ENCODE data around the gene YBX3.

The YBX3 gene

GRCh38 chr12:10669533-10669932 lies 53.6 kb downstream of the YBX3 start:
- no peak overlapping the region for H3K4me3 ChIP-seq (ENCODE audit: low read depth, low read length)
- in situ Hi-C loops (cut with HindIII; ENCODE audit: low sequenced_read_pairs) = no loop called here
- DNase-seq (ENCODE audit: low read depth) = no peak
- TF ChIP-seq, protein P1, sequence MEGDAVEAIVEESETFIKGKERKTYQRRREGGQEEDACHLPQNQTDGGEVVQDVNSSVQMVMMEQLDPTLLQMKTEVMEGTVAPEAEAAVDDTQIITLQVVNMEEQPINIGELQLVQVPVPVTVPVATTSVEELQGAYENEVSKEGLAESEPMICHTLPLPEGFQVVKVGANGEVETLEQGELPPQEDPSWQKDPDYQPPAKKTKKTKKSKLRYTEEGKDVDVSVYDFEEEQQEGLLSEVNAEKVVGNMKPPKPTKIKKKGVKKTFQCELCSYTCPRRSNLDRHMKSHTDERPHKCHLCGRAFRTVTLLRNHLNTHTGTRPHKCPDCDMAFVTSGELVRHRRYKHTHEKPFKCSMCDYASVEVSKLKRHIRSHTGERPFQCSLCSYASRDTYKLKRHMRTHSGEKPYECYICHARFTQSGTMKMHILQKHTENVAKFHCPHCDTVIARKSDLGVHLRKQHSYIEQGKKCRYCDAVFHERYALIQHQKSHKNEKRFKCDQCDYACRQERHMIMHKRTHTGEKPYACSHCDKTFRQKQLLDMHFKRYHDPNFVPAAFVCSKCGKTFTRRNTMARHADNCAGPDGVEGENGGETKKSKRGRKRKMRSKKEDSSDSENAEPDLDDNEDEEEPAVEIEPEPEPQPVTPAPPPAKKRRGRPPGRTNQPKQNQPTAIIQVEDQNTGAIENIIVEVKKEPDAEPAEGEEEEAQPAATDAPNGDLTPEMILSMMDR (IDR thresholded peaks at IDR 0.05; ENCODE audit: low read depth, low read length, missing control alignments) = no peak

GRCh38 chr12:10668526-10668925 lies 54.6 kb downstream of the YBX3 start:
- TF ChIP-seq, protein P1 (IDR thresholded peaks at IDR 0.05; ENCODE audit: low read depth, low read length, missing control alignments) = no peak
- no peak overlapping the region for H3K4me3 ChIP-seq (ENCODE audit: low read depth, low read length)
- in situ Hi-C loops (cut with HindIII; ENCODE audit: low sequenced_read_pairs) = no loop called here
- no peak for DNase-seq (ENCODE audit: low read depth)

GRCh38 chr12:10667581-10667980 lies 55.5 kb downstream of the YBX3 start:
- DNase-seq (ENCODE audit: low read depth) = no peak
- in situ Hi-C loops (cut with HindIII; ENCODE audit: low sequenced_read_pairs) = no loop called here
- no peak overlapping the region for H3K4me3 ChIP-seq (ENCODE audit: low read depth, low read length)
- TF ChIP-seq, protein P1 (IDR thresholded peaks at IDR 0.05; ENCODE audit: low read depth, low read length, missing control alignments) = no peak

DNA sequence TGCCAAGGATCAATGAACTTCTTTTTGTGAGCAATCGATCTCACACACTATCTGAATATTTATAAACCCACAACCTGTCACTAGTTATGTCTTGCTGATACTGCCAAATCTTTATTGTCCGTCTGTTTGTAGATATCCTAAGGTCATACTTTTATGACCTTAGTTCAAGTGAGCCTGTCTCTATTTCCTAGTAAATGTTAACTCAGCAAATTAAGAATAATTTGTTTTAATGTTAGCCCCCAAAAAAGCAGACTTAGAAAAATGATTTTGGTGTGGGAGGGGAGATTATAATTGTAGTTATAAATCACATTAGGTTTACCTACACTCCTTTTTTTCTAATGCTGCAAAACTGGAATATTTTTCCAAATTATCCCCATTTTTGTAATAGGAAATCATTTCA lies 58.6 kb downstream of the YBX3 start:
- in situ Hi-C loops (cut with HindIII; ENCODE audit: low sequenced_read_pairs) = no loop called here
- H3K4me3 ChIP-seq (ENCODE audit: low read depth, low read length) = no peak overlapping the region
- DNase-seq (ENCODE audit: low read depth) = no peak
- TF ChIP-seq, protein P1 (IDR thresholded peaks at IDR 0.05; ENCODE audit: low read depth, low read length, missing control alignments) = no peak

DNA sequence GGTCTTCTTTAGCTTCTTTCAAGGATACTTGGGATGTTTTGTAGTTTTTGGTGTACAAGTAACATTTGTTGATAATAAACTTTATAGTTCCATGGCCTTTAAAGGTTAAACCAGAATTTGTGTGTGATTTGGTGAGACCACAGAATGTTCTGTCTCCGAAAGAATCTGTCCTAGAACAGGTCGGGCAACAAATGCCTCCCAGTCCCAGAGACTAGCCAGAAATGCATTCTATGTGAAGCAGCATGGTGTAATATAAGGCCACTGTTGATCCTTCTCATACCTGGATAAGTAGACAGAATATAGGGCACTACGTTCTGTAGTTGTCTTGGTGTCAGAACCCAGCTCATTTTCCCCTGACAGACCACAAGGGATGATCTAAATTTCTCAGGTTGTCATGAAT lies 59.3 kb downstream of the YBX3 start:
- H3K4me3 ChIP-seq (ENCODE audit: low read depth, low read length) = no peak overlapping the region
- TF ChIP-seq, protein P1 (IDR thresholded peaks at IDR 0.05; ENCODE audit: low read depth, low read length, missing control alignments) = no peak
- in situ Hi-C loops (cut with HindIII; ENCODE audit: low sequenced_read_pairs) = no loop called here
- DNase-seq (ENCODE audit: low read depth) = no peak

GRCh38 chr12:10661338-10661737 lies 61.8 kb downstream of the YBX3 start:
- in situ Hi-C loops (cut with HindIII; ENCODE audit: low sequenced_read_pairs) = no loop called here
- TF ChIP-seq, protein P1 (IDR thresholded peaks at IDR 0.05; ENCODE audit: low read depth, low read length, missing control alignments) = no peak
- DNase-seq (ENCODE audit: low read depth) = no peak
- no peak overlapping the region for H3K4me3 ChIP-seq (ENCODE audit: low read depth, low read length)

DNA sequence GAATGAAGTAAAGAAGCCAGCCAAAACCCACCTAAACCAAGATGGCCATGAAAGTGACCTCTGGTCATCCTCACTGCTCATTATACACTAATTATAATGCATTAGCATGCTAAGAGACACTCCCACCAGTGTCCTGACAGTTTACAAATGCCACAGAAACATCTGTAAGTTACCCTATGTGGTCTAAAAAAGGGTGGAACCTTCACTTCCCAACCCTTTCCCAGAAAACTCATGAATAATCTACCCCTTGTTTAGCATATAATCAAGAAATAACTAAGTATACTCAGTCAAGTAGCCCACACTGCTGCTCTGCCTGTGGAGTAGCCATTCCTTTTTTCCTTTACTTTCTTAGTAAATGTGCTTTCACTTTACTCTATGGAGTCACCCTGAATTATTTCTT lies 69.1 kb downstream of the YBX3 start:
- H3K4me3 ChIP-seq (ENCODE audit: low read depth, low read length) = no peak overlapping the region
- no peak for DNase-seq (ENCODE audit: low read depth)
- in situ Hi-C loops (cut with HindIII; ENCODE audit: low sequenced_read_pairs) = no loop called here
- TF ChIP-seq, protein P1 (IDR thresholded peaks at IDR 0.05; ENCODE audit: low read depth, low read length, missing control alignments) = no peak
